Mesothelial cell of epicardium (in vitro differentiated cells): Measurements from ENCODE around the gene SYTL1. TPM values are rescaled to one million over a fixed set of nuclear protein-coding genes. Genes with fewer than 3 reads are reported as not detected.

Source experiments
- DNase-seq, 2 experiments: peaks; one replicate each; pipeline ENCODE4 v3.0.0; 2021; ENCODE audit warnings: low spot score in 2 of 2; ENCODE audit not compliant: unreplicated experiment in 2 of 2
- H3K27ac Mint-ChIP-seq: 2 replicates; pipeline ENCODE4 v1.8.0; 2021; ENCODE audit warnings: mixed read lengths
- H3K27me3 Mint-ChIP-seq: 2 replicates; pipeline ENCODE4 v1.8.0; 2021; ENCODE audit warnings: low read depth, mixed read lengths
- H3K36me3 Mint-ChIP-seq: 2 replicates; pipeline ENCODE4 v1.8.0; 2021; ENCODE audit warnings: mixed read lengths
- H3K4me1 Mint-ChIP-seq: 2 replicates; pipeline ENCODE4 v1.8.0; 2021; ENCODE audit warnings: mixed read lengths
- H3K4me3 Mint-ChIP-seq: 2 replicates; pipeline ENCODE4 v1.8.0; 2021; ENCODE audit warnings: mild to moderate bottlenecking, moderate library complexity, mixed read lengths
- H3K9me3 Mint-ChIP-seq: 2 replicates; pipeline ENCODE4 v1.8.0; 2021; ENCODE audit warnings: mixed read lengths
- CTCF ChIP-seq: fragments of 200-600 bp; sonication (generic); IDR thresholded peaks from one replicate; pipeline ENCODE4 v1.5.0; 2021; ENCODE audit warnings: antibody characterized with exemption; ENCODE audit not compliant: unreplicated experiment
- total RNA-seq: library from RNA; stranded (reverse); gene quantifications from 3 replicates; pipeline ENCODE4 v1.2.1, GENCODE V29; 2021

The SYTL1 gene
- total RNA-seq, 1 donor from 2014 or later, result 42.8 TPM

- no peak for TF ChIP-seq CTCF
- H3K36me3 Mint-ChIP-seq, result peaks cover 1% of the 10 kb centered on the region
Observed at GRCh38 chr1:27358928-27359313, 17.1 kb downstream of the SYTL1 start.

GRCh38 chr1:27359822-27360158, 18.0 kb downstream of the SYTL1 start:
- Mint-ChIP-seq H3K4me1 (peaks cover 17% of the 10 kb centered on the region), H3K36me3 (peaks cover 1% of the 10 kb centered on the region), H3K27me3 (peaks cover 35% of the 10 kb centered on the region), H3K4me3 (peak overlapping the region; percentile 62), H3K27ac (no peak overlapping the region), H3K9me3 (no peaks in the 10 kb centered on the region)
- DNase-seq, result no peak
- no peak for TF ChIP-seq CTCF

More at GRCh38 chr1:27358928-27359313, 17.1 kb downstream of the SYTL1 start:
- Mint-ChIP-seq H3K4me3 (no peak overlapping the region), H3K27ac (no peak overlapping the region), H3K27me3 (peaks cover 35% of the 10 kb centered on the region), H3K4me1 (peaks cover 14% of the 10 kb centered on the region), H3K9me3 (no peaks in the 10 kb centered on the region)
- DNase-seq, result no peak

GRCh38 chr1:27360159-27361043, 18.6 kb downstream of the SYTL1 start:
- peak overlapping the region; percentile 62 for H3K4me3 Mint-ChIP-seq
- peaks cover 35% of the 10 kb centered on the region for H3K27me3 Mint-ChIP-seq
- DNase-seq, result no peak
- peaks cover 23% of the 10 kb centered on the region for H3K4me1 Mint-ChIP-seq
- no peak overlapping the region for H3K27ac Mint-ChIP-seq
- no peaks in the 10 kb centered on the region for H3K9me3 Mint-ChIP-seq
- TF ChIP-seq CTCF, result no peak
- peaks cover 1% of the 10 kb centered on the region for H3K36me3 Mint-ChIP-seq

GRCh38 chr1:27361044-27361402, 19.2 kb downstream of the SYTL1 start:
- no peak overlapping the region for H3K27ac Mint-ChIP-seq
- H3K27me3 Mint-ChIP-seq, result peaks cover 35% of the 10 kb centered on the region
- DNase-seq, result no peak
- H3K36me3 Mint-ChIP-seq, result peaks cover 1% of the 10 kb centered on the region
- H3K9me3 Mint-ChIP-seq, result no peaks in the 10 kb centered on the region
- peaks cover 27% of the 10 kb centered on the region for H3K4me1 Mint-ChIP-seq
- H3K4me3 Mint-ChIP-seq, result peak overlapping the region; percentile 62
- TF ChIP-seq CTCF, result no peak

GRCh38 chr1:27361553-27361952, 19.7 kb downstream of the SYTL1 start:
- Mint-ChIP-seq H3K4me3 (no peak overlapping the region), H3K4me1 (peaks cover 27% of the 10 kb centered on the region), H3K36me3 (peaks cover 1% of the 10 kb centered on the region), H3K9me3 (no peaks in the 10 kb centered on the region), H3K27me3 (peaks cover 35% of the 10 kb centered on the region), H3K27ac (no peak overlapping the region)
- DNase-seq, result no peak
- no peak for TF ChIP-seq CTCF
